GM19452 (cell line): Measurements from ENCODE around the gene USF2.

ENCODE experiments used
- ATAC-seq: cut with Tn5 transposase; IDR thresholded peaks from one replicate; pipeline ENCODE4 v1.9.1; 2021; ENCODE audit not compliant: unreplicated experiment

The USF2 gene

GRCh38 chr19:35296644-35297514, 28.1 kb downstream of the USF2 start:
- ATAC-seq: no peak

GRCh38 chr19:35297515-35297848, 28.7 kb downstream of the USF2 start:
- ATAC-seq: no peak

- no peak for ATAC-seq
These were observed 29.2 kb downstream of the USF2 start for GRCh38 chr19:35297922-35298321.

- no peak for ATAC-seq
These were observed 29.8 kb downstream of the USF2 start for GRCh38 chr19:35298561-35298972.

- no peak for ATAC-seq
These were observed 31.0 kb downstream of the USF2 start for GRCh38 chr19:35299523-35300338.

GRCh38 chr19:35300339-35300649, 31.5 kb downstream of the USF2 start:
- no peak for ATAC-seq

- ATAC-seq: no peak
These were observed 33.2 kb downstream of the USF2 start for GRCh38 chr19:35301961-35302360.

GRCh38 chr19:35302446-35302845, 33.7 kb downstream of the USF2 start:
- ATAC-seq: no peak

- ATAC-seq: no peak
These were observed 34.7 kb downstream of the USF2 start for GRCh38 chr19:35303357-35303915.

- ATAC-seq: no peak
These were observed 35.3 kb downstream of the USF2 start for GRCh38 chr19:35304036-35304435.

GRCh38 chr19:35305181-35305580, 36.4 kb downstream of the USF2 start:
- no peak for ATAC-seq

- no peak for ATAC-seq
These were observed 37.9 kb downstream of the USF2 start for GRCh38 chr19:35306473-35307246.

- no peak for ATAC-seq
These were observed 39.2 kb downstream of the USF2 start for GRCh38 chr19:35307931-35308330.

GRCh38 chr19:35308910-35309309, 40.1 kb downstream of the USF2 start:
- ATAC-seq: no peak

GRCh38 chr19:35309481-35310279, 40.9 kb downstream of the USF2 start:
- ATAC-seq: no peak

GRCh38 chr19:35310331-35310730, 41.6 kb downstream of the USF2 start:
- no peak for ATAC-seq

GRCh38 chr19:35310811-35311465, 42.2 kb downstream of the USF2 start:
- no peak for ATAC-seq

GRCh38 chr19:35311901-35312665, 43.3 kb downstream of the USF2 start:
- no peak for ATAC-seq

GRCh38 chr19:35313587-35313986, 44.8 kb downstream of the USF2 start:
- no peak for ATAC-seq
